Astrocyte (in vitro differentiated cells and primary cell): ENCODE results near the gene DNAH6. TPM values are rescaled to one million over a fixed set of nuclear protein-coding genes. Genes with fewer than 3 reads are reported as not detected.
A peak's percentile ranks its signal among the peaks of the same experiment; 100 is the strongest.

Source experiments
- DNase-seq: peaks from one replicate; pipeline ENCODE4 v3.0.0-alpha.2; 2010; ENCODE audit warnings: low read depth
- FAIRE-seq: peaks from 2 replicates; lab custom pipeline; 2011; peaks lifted over from hg19 to GRCh38; lab: Jason Lieb, UNC
- H2AFZ ChIP-seq: 2 replicates; pipeline ENCODE4 v1.6.0; 2012; ENCODE audit warnings: low read depth, low read length, inconsistent platforms
- H3K27ac ChIP-seq: 2 replicates; pipeline ENCODE4 v1.5.1; 2011; ENCODE audit warnings: low read depth, low read length, inconsistent platforms
- H3K27me3 ChIP-seq: 2 replicates; pipeline ENCODE4 v1.6.0; 2011; ENCODE audit warnings: low read length, inconsistent platforms; ENCODE audit not compliant: insufficient read depth
- H3K36me3 ChIP-seq: 2 replicates; pipeline ENCODE4 v1.5.1; 2011; ENCODE audit warnings: low read length, inconsistent platforms; ENCODE audit not compliant: insufficient read depth
- H3K4me1 ChIP-seq: 2 replicates; pipeline ENCODE4 v1.5.1; 2011; ENCODE audit warnings: low read length, inconsistent platforms; ENCODE audit not compliant: insufficient read depth
- H3K4me2 ChIP-seq: 2 replicates; pipeline ENCODE4 v1.6.0; 2012; ENCODE audit warnings: low read length, inconsistent platforms
- H3K4me3 ChIP-seq: 2 replicates; pipeline ENCODE4 v1.5.1; 2011; ENCODE audit warnings: low read depth, mild to moderate bottlenecking, low read length, inconsistent platforms; ENCODE audit not compliant: insufficient read depth
- H3K79me2 ChIP-seq: 2 replicates; pipeline ENCODE4 v1.6.0; 2012; ENCODE audit warnings: mild to moderate bottlenecking, low read length, inconsistent platforms; ENCODE audit not compliant: insufficient read depth
- H3K9ac ChIP-seq: 2 replicates; pipeline ENCODE4 v1.6.0; 2012; ENCODE audit warnings: mild to moderate bottlenecking, low read length, inconsistent platforms
- H3K9me3 ChIP-seq: 2 replicates; pipeline ENCODE4 v1.5.1; 2012; ENCODE audit warnings: low read depth, mild to moderate bottlenecking, low read length, inconsistent platforms; ENCODE audit not compliant: insufficient read depth
- H4K20me1 ChIP-seq: 2 replicates; pipeline ENCODE4 v1.6.0; 2012; ENCODE audit warnings: low read length, inconsistent platforms; ENCODE audit not compliant: insufficient read depth
- H3K27ac Mint-ChIP-seq: one replicate; pipeline ENCODE4 v1.8.0; 2021; ENCODE audit warnings: mild to moderate bottlenecking, mixed read lengths; ENCODE audit not compliant: unreplicated experiment
- H3K27me3 Mint-ChIP-seq: one replicate; pipeline ENCODE4 v1.8.0; 2021; ENCODE audit warnings: low read depth, mixed read lengths; ENCODE audit not compliant: unreplicated experiment
- H3K36me3 Mint-ChIP-seq: one replicate; pipeline ENCODE4 v1.8.0; 2021; ENCODE audit warnings: low read depth, mixed read lengths; ENCODE audit not compliant: unreplicated experiment
- H3K4me1 Mint-ChIP-seq: one replicate; pipeline ENCODE4 v1.8.0; 2021; ENCODE audit warnings: low read depth, mixed read lengths; ENCODE audit not compliant: unreplicated experiment
- H3K4me3 Mint-ChIP-seq: one replicate; pipeline ENCODE4 v1.8.0; 2021; ENCODE audit warnings: mild to moderate bottlenecking, moderate library complexity, mixed read lengths; ENCODE audit not compliant: unreplicated experiment
- H3K9me3 Mint-ChIP-seq: one replicate; pipeline ENCODE4 v1.8.0; 2021; ENCODE audit warnings: mild to moderate bottlenecking, mixed read lengths; ENCODE audit not compliant: unreplicated experiment
- CTCF ChIP-seq: IDR thresholded peaks from 2 replicates; pipeline ENCODE4 v1.5.1; 2011; ENCODE audit warnings: low read depth, mild to moderate bottlenecking, inconsistent platforms, low read length, moderate library complexity; ENCODE audit not compliant: insufficient read depth
- EZH2 ChIP-seq: IDR thresholded peaks from 2 replicates; pipeline ENCODE4 v1.6.1; 2012; ENCODE audit warnings: mild to moderate bottlenecking, low read length, inconsistent platforms; ENCODE audit not compliant: insufficient read depth
- total RNA-seq: library from RNA; stranded (reverse); gene quantifications from 2 replicates; pipeline ENCODE4 v1.2.1, GENCODE V29; 2021

Gene DNAH6
- total RNA-seq, 1 donor from 2014 or later, result 0.20 TPM

- Mint-ChIP-seq H3K9me3 (peaks cover 5% of the 10 kb centered on the region), H3K4me3 (no peak overlapping the region), H3K36me3 (no peaks in the 10 kb centered on the region), H3K4me1 (no peaks in the 10 kb centered on the region), H3K27ac (no peak overlapping the region), H3K27me3 (no peaks in the 10 kb centered on the region)
- no peaks in the 10 kb centered on the region for H3K4me1 ChIP-seq
- DNase-seq (no peak), FAIRE-seq (no peak)
- no peak overlapping the region for H3K4me3 ChIP-seq
- no peaks in the 10 kb centered on the region for H3K36me3 ChIP-seq
- no peaks in the 10 kb centered on the region for H3K79me2 ChIP-seq
- no peak overlapping the region for H2AFZ ChIP-seq
- TF ChIP-seq CTCF, result no peak
- no peak for TF ChIP-seq EZH2
- H3K27ac ChIP-seq, result no peak overlapping the region
- no peak overlapping the region for H3K9ac ChIP-seq
- H4K20me1 ChIP-seq, result no peaks in the 10 kb centered on the region
- H3K4me2 ChIP-seq, result no peak overlapping the region
- H3K9me3 ChIP-seq, result no peaks in the 10 kb centered on the region
- H3K27me3 ChIP-seq, result no peaks in the 10 kb centered on the region
Measured at GRCh38 chr2:84800194-84800805, 284.0 kb downstream of the DNAH6 start.

- Mint-ChIP-seq H3K27ac (no peak overlapping the region), H3K9me3 (peaks cover 5% of the 10 kb centered on the region), H3K4me3 (no peak overlapping the region), H3K36me3 (no peaks in the 10 kb centered on the region), H3K4me1 (peaks cover 3% of the 10 kb centered on the region), H3K27me3 (no peaks in the 10 kb centered on the region)
- no peak overlapping the region for H3K4me2 ChIP-seq
- DNase-seq (no peak), FAIRE-seq (no peak)
- no peaks in the 10 kb centered on the region for H3K36me3 ChIP-seq
- no peaks in the 10 kb centered on the region for H3K27me3 ChIP-seq
- no peaks in the 10 kb centered on the region for H4K20me1 ChIP-seq
- peaks cover 3% of the 10 kb centered on the region for H3K4me1 ChIP-seq
- no peak overlapping the region for H2AFZ ChIP-seq
- no peak overlapping the region for H3K4me3 ChIP-seq
- H3K9ac ChIP-seq, result no peak overlapping the region
- TF ChIP-seq EZH2 (no peak), CTCF (no peak)
- H3K9me3 ChIP-seq, result no peaks in the 10 kb centered on the region
- no peak overlapping the region for H3K27ac ChIP-seq
- no peaks in the 10 kb centered on the region for H3K79me2 ChIP-seq
Measured at GRCh38 chr2:84801811-84802210, 285.5 kb downstream of the DNAH6 start.

GRCh38 chr2:84805250-84805958 lies 289.1 kb downstream of the DNAH6 start:
- H3K9me3 Mint-ChIP-seq, result peaks cover 2% of the 10 kb centered on the region
- H4K20me1 ChIP-seq, result no peaks in the 10 kb centered on the region
- H3K4me3 Mint-ChIP-seq, result no peak overlapping the region
- peak; percentile 80 for DNase-seq
- no peak overlapping the region for H3K4me2 ChIP-seq
- H3K27ac Mint-ChIP-seq, result no peak overlapping the region
- H3K9ac ChIP-seq, result no peak overlapping the region
- H3K36me3 Mint-ChIP-seq, result no peaks in the 10 kb centered on the region
- no peaks in the 10 kb centered on the region for H3K36me3 ChIP-seq
- no peaks in the 10 kb centered on the region for H3K27me3 ChIP-seq
- H3K4me3 ChIP-seq, result no peak overlapping the region
- no peaks in the 10 kb centered on the region for H3K27me3 Mint-ChIP-seq
- no peak overlapping the region for H3K27ac ChIP-seq
- H2AFZ ChIP-seq, result no peak overlapping the region
- H3K79me2 ChIP-seq, result no peaks in the 10 kb centered on the region
- peaks cover 14% of the 10 kb centered on the region for H3K4me1 Mint-ChIP-seq
- H3K9me3 ChIP-seq, result no peaks in the 10 kb centered on the region
- TF ChIP-seq EZH2, result no peak
- TF ChIP-seq CTCF, result no peak
- peaks cover 14% of the 10 kb centered on the region for H3K4me1 ChIP-seq
- FAIRE-seq, result peak; percentile 82
